Colon (tissue), 2 donors: ENCODE results near the gene NPTXR.

Experiments used
- FAIRE-seq: peaks from 2 replicates; lab custom pipeline; 2012; peaks lifted over from hg19 to GRCh38; lab: Jason Lieb, UNC
- donor health status: control.
- donor health status: control.

Gene NPTXR

DNA sequence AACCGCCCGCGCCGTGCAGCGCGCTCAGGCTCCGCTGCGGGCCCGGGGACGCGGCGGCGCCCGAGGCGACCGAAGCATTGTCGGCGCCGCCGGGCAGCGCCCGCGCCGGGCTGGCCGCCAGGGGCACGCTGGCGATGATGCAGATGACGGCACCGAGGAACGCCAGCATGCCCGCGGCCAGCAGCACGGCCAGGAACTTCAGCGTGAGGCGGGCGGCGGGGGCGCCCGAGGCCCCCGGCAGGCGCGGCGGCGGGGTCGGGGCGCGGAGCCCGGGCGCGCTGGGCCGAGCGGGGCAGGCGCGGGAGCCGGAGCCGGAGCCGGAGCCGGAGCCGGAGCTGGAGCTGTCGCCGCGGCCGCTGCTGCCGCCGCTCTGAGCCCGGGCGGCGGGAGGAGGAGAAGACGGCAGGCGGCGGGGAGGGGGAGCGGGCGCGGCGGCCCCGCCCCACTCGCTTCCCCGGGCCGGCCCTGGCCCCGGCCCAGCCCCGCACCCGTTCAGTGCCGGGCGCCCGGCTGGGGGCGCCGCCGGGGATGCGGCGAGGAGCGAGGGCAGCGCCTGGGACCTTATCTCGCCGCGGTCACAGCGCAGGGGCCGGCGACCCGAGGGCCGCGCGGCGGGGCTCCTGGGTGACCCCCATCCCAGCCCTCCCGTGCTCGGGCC lies at the start of gene NPTXR:
Gene NPTXR (minus strand): TSS at position 372 of the 658 bp plus-strand sequence.
- FAIRE-seq, result no peak

DNA sequence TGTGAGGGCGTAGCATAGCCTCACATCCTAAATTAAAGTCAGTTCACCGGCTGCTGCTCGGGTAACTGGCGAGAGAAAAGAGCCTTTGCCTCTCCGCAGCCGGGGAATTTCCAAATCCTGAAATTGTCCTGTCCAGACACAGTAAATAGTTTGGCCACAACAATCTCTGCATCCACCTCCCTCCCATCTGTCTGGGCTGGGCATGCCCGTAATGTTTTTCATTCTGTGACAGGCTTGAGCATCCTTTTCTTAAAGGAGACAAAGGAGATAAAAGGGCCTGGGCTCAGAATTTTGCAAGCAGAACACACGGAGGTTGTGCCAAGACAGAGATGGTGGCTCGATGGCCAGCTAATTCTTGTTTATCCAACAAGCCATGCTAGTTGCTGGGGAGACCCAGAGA lies 47.4 kb upstream of the NPTXR start:
- no peak for FAIRE-seq

- FAIRE-seq, result no peak
These were observed 46.5 kb upstream of the NPTXR start for GRCh38 chr22:38890377-38890776.

- no peak for FAIRE-seq
These were observed 42.5 kb upstream of the NPTXR start for GRCh38 chr22:38886333-38886732.

- FAIRE-seq, result no peak
These were observed 39.3 kb upstream of the NPTXR start for GRCh38 chr22:38882972-38883622.

GRCh38 chr22:38881997-38882879 lies 38.4 kb upstream of the NPTXR start:
- no peak for FAIRE-seq

DNA sequence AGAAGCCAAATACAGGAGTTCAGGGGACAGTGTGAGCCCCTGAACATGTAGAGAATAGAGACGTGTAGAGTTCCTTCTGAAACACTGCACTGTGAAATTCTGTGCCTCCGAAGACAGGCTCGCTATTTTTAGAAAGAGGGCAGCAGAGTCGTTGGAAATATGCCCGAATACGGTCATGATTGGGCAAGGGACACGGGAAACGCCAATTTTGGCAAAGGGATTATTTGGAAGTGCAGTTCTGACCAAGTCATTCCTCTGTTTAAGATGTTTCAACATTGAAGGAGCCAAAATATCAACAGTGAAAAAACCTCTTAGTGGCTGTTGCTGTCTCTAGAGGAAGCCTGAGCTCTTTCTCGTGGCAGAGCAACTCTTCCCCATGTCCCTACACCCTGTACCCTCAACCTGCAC lies 37.6 kb upstream of the NPTXR start:
- FAIRE-seq, result no peak

DNA sequence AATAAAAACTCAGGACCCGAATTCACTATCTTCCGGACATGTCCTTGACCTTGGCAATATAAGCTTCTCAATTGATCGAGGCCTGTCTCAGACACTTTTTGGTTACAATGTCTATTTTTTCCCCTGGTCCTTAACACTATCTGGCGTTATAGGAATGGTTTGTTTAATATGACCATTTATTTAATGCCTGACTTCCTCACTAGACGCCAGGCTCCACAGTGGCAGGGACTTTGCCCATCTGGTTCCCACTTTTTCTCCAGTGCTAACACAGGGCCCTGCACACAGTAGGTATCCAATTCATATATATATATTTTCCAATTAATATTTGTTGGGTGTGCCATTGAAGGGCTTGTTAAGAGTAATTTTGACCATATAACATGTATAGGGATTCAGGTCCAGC lies 36.1 kb upstream of the NPTXR start:
- FAIRE-seq, result no peak

DNA sequence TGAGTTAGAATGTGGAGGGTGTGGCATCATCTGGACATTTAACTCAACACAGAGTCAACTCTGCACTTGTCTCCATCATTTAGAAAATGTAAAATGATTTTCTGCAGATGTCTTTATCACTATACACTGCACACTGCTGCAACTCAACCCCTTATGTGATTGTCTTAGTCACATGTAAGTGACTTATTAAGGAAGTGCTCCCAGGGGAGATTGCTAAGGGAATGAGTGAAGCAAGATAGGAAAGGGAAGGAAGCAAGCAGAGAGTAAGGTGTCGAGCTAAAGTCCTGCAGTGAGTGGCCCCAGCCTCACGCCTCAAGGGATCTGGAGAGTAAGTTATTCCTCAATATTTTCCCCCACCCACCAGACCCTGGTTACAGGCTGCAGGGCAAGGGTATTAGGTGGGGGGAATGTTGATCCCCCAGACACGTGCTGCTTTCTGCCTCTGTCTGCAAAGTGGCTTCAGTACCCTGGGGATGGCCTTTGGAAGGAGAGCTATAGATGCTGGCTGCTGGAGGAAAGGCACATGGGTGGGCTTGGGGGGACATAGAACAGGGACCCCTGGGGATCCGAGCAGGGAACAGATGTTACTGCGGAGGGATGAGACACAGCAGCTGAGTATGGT lies 35.4 kb upstream of the NPTXR start:
- FAIRE-seq, result no peak

DNA sequence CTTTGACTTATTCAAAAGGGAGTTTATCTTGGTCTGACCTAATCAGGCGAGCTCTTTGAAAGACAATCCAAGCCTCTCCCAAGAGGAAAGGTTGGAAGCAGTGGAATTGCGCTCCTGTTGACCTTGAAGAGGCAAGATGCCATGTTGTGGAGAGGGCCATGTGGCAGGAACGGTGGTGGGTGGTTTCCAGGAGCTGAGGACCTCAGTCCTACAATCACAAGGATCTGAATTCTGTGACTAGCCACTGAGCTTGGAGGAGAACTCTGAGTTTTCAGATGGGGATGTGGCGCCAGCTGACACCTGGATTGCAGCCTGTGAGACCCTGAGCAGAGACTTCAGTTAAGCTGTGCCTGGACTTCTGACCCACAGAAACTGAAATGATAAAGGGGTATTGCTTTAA lies 34.2 kb upstream of the NPTXR start:
- no peak for FAIRE-seq

- FAIRE-seq, result no peak
These were observed 30.8 kb upstream of the NPTXR start for GRCh38 chr22:38874529-38875222.

DNA sequence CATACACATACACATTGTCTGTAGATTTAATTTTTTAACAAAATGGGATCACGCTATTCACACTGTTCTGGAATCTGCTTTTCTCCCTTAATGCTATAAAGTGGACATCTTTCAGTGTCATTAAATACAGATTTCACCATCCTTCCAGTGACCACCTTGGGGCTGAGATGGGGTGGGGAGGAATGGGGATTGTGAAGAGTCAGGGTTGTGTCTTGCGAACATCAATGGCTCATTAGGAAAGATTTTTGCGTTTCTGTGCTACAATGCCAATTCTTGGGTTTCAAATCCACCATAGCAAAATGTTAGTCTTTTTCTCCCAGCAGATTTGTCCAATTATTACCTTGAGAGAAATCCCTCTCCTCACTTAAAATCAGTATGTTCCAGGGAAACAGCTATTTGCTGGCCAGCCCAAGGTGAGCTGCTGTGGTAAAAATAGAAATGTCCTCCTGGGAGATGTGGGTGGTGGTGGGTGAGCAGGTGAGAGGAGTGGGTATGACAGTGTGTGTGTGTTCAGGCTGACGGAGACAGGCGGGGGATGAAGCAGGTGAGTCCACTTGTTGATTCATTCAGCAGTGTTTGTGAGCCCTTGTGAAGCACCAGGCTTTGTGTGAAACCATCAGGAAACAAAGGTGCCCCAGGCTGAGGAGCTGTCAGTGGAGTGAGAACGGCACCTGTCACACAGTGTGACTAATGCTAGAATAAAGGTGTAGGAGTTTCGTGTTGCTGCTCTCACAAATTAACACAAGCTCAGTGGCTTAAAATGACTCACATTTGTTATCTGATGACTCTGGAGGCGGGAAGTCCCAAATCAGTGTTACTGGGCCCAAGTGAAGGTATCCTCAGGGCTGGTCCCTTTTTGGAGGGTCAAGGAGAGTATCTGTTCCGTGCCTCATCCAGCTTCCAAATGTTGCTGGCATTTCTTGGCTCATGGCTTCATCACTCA lies 29.9 kb upstream of the NPTXR start:
- FAIRE-seq, result no peak

- no peak for FAIRE-seq
These were observed 29.0 kb upstream of the NPTXR start for GRCh38 chr22:38872831-38873248.

GRCh38 chr22:38872172-38872830 lies 28.5 kb upstream of the NPTXR start, which contains the start of gene CBX6:
CBX6 (minus strand) TSS chr22:38872216; CDS start chr22:38872190, 26 bp downstream.
- no peak for FAIRE-seq

DNA sequence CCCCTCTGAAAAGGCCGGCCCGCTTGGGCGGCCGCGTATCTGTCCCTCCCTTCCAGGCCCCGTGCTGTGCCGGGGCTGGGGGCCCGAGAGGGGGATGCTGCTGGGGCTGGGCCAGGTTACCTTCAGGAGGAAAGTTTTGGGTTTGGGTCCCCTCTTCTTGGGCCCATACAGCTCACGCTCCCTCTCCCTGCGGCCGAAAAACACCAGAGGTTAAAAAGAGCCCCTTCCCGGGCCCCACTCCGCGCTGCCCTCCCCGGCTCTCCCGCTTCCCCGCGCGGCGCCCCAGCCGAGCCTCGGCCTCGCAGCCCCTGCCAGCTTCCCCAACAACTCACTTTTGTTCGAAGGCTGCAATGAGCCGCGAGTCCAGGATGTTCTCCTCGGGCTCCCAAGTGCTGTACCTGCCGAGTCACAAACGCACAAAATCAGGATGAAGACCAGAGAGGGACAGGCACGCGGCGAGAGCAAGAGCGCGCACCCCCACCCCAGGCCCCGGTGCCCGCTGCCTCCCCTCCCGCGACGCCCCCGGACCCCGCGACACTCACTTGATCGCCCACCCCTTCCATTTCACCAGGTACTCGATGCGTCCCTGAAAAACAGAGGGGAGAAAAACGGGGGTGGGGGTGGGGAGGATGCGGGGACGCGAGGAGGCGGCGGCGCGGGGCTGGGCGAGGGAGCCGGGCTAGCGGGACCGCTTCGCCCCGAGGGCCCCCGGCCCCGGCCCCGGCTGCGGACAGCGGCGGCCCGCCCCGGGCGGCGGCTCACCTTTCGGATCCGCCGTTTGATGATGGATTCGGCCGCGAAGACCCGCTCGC lies 27.7 kb upstream of the NPTXR start:
- FAIRE-seq, result no peak

DNA sequence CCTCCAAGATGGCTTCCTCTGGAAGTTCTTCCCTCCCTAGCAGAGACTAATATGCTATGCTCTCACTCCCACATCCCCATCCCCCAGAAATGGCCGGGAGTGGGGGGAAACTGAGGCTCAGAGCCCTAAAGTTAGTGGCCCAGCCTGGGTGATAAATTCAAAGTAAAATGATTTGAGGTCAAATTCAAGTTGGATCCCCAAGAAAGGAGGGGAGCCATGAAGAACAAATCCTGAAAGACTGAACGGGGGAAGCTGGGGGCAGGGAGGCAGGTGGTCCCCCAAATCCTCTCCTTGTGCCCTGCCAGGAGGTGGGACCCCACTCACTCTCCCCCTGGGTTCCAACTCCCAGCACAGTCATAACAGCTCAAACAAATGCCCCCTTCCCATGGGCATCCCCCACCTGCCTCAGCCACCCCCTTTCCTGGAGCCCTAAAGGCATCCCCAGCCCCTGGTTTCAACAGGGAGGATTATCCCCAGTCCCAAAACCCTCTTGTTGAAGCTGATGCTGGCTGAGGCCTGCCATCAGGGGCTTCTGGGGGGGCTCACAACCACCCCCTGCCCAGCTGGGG lies 27.0 kb upstream of the NPTXR start:
- no peak for FAIRE-seq

DNA sequence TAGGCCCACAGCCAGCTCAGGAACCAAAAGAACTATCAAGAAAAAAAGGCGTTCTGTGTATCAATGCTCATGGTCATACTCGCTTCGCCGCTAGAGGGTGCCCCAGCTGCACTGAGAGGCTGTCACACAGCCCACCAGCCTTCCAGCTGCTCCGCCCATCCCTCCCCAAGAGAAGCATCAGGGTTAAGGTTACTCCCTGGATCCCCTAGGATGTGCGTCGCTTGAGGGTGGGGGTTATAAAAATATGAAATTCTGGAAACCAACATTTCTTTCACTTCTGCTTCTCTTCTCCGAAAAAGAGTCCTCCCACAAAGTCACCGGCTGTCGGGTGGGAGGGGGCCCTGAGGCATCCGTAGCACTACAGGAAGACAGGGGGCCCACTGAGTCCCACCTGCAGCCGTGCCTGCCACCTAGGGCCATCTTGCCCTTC lies 26.5 kb upstream of the NPTXR start:
- no peak for FAIRE-seq

DNA sequence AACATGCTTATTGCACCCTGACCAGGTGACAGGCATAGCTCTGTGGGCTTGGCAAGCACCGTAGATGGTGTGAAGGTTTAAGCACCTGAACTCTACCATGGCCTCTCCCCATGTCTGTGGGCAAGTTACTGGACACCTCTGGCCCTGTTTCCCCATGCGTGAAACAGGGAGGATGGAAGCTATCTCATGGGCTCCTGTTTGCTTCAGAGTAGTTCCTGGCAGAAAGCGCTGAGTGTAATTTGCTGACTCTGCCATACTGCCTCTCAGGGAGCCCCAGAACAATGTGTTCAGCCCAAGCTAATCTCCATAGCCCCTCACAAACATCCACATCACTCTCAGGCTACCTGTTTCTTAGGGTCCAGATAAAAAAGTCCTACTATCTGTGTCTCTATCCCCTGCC lies 25.8 kb upstream of the NPTXR start:
- no peak for FAIRE-seq

- no peak for FAIRE-seq
These were observed 25.1 kb upstream of the NPTXR start for GRCh38 chr22:38868886-38869381.
